Neural progenitor cell (in vitro differentiated cells): Measurements from ENCODE around the gene IP6K1. TPM values are rescaled to one million over a fixed set of nuclear protein-coding genes. Genes with fewer than 3 reads are reported as not detected.

Experiments used
- DNase-seq: peaks from one replicate; pipeline ENCODE4 v3.0.0-alpha.2; 2016; ENCODE audit warnings: low spot score
- H2AFZ ChIP-seq: fragments of 200-600 bp; sonication (generic); replicated peaks from 2 replicates; pipeline ENCODE4 v1.6.1; 2016; ENCODE audit warnings: antibody characterized with exemption
- H3F3A ChIP-seq: fragments of 200-600 bp; sonication (generic); 2 replicates; pipeline ENCODE4 v1.6.1; 2016; ENCODE audit warnings: antibody characterized with exemption, low read depth
- H3K27ac ChIP-seq: fragments of 200-600 bp; sonication (generic); 2 replicates; pipeline ENCODE4 v1.5.1; 2016; ENCODE audit warnings: mild to moderate bottlenecking
- H3K27me3 ChIP-seq: fragments of 200-600 bp; sonication (generic); 2 replicates; pipeline ENCODE4 v1.6.1; 2016; ENCODE audit warnings: mild to moderate bottlenecking, moderate library complexity
- H3K36me3 ChIP-seq: fragments of 200-600 bp; sonication (generic); 2 replicates; pipeline ENCODE4 v1.5.1; 2016
- H3K4me1 ChIP-seq: fragments of 200-600 bp; sonication (generic); 2 replicates; pipeline ENCODE4 v1.6.1; 2016; ENCODE audit warnings: mixed run types
- H3K4me2 ChIP-seq: fragments of 200-600 bp; sonication (generic); 2 replicates; pipeline ENCODE4 v1.6.1; 2016
- H3K4me3 ChIP-seq: fragments of 200-600 bp; sonication (generic); 2 replicates; pipeline ENCODE4 v1.5.1; 2016
- H3K79me2 ChIP-seq: fragments of 200-600 bp; sonication (generic); 2 replicates; pipeline ENCODE4 v1.6.1; 2016; ENCODE audit warnings: low read depth
- H3K9ac ChIP-seq: fragments of 200-600 bp; sonication (generic); 2 replicates; pipeline ENCODE4 v1.6.1; 2016
- H3K9me3 ChIP-seq: fragments of 200-600 bp; sonication (generic); 2 replicates; pipeline ENCODE4 v1.5.1; 2016; ENCODE audit warnings: low read depth
- H4K20me1 ChIP-seq: fragments of 200-600 bp; sonication (generic); 2 replicates; pipeline ENCODE4 v1.6.1; 2016; ENCODE audit warnings: low read depth
- H3K27ac Mint-ChIP-seq: 3 replicates; pipeline ENCODE4 v1.8.0; 2021; ENCODE audit warnings: mixed read lengths
- H3K27me3 Mint-ChIP-seq: 2 replicates; pipeline ENCODE4 v1.8.0; 2022; ENCODE audit warnings: low read depth, mild to moderate bottlenecking, inconsistent platforms, moderate library complexity, mixed read lengths; ENCODE audit not compliant: insufficient read depth
- H3K36me3 Mint-ChIP-seq: 3 replicates; pipeline ENCODE4 v1.8.0; 2021; ENCODE audit warnings: mixed read lengths
- H3K4me1 Mint-ChIP-seq: 3 replicates; pipeline ENCODE4 v1.8.0; 2021; ENCODE audit warnings: mixed read lengths
- H3K4me3 Mint-ChIP-seq: 3 replicates; pipeline ENCODE4 v1.8.0; 2021; ENCODE audit warnings: mild to moderate bottlenecking, moderate library complexity, mixed read lengths
- H3K9me3 Mint-ChIP-seq: 3 replicates; pipeline ENCODE4 v1.8.0; 2020; ENCODE audit warnings: mixed read lengths
- EZH2 ChIP-seq: fragments of 200-600 bp; sonication (generic); IDR thresholded peaks from 2 replicates; pipeline ENCODE4 v1.6.1; 2017; ENCODE audit warnings: antibody characterized with exemption, mild to moderate bottlenecking, moderate library complexity
- EZH2phosphoT487 ChIP-seq: fragments of 200-600 bp; sonication (generic); IDR thresholded peaks from 2 replicates; pipeline ENCODE4 v1.6.1; 2017; ENCODE audit warnings: antibody characterized with exemption
- total RNA-seq: library from RNA; depleted of rRNA; stranded (reverse); fragments of >200 nt; gene quantifications from 2 replicates; pipeline ENCODE4 v1.2.3, GENCODE V29; 2015; ENCODE audit warnings: low replicate concordance
- TF ChIP-seq, protein P1 (sequence below): fragments of 200-600 bp; sonication (generic); IDR thresholded peaks from 2 replicates; pipeline ENCODE4 v1.5.1; 2017; ENCODE audit warnings: antibody characterized with exemption, mild to moderate bottlenecking

Gene IP6K1
- total RNA-seq, 1 donor from 2014 or later, result 26.3 TPM

DNA sequence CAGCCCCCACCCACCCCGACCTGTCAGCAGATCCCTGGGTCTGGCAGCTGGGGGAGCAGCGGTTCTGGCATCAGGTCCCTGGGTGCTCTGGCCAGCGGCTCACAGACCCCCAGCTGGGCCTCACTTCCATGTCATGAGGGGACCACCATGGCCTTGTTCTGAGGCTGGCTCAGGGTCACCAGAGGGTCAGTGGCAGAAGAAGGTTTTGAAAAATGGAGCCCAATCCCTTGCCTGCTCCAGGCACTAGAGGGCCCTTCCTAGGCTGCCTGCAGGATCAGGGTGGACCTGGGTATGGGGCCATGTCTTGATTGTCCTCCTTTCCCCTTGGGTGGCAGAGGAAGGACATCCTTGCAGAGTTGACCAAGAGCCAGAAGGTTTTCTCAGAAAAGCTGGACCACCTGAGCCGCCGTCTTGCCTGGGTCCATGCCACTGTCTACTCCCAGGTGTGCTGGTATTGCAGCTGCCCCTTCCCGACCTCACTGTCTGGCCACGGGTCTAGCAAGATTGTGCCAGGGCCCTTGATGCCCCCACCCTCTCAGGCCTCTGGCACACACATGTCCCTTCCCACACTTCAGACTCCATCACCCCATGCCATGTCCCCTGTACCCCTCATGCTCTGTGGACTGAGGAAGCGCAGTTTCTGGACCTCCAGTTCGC, 79.8 kb downstream of the IP6K1 start:
- H3K4me1 Mint-ChIP-seq, result no peaks in the 10 kb centered on the region
- H3K4me2 ChIP-seq, result no peak overlapping the region
- H3K9me3 ChIP-seq, result no peaks in the 10 kb centered on the region
- H3K36me3 ChIP-seq, result no peaks in the 10 kb centered on the region
- H3K27ac ChIP-seq, result no peak overlapping the region
- H3F3A ChIP-seq, result no peaks in the 10 kb centered on the region
- H3K4me1 ChIP-seq, result no peaks in the 10 kb centered on the region
- no peaks in the 10 kb centered on the region for H3K9me3 Mint-ChIP-seq
- H3K4me3 Mint-ChIP-seq, result no peak overlapping the region
- peaks cover 2% of the 10 kb centered on the region for H3K36me3 Mint-ChIP-seq
- H3K79me2 ChIP-seq, result no peaks in the 10 kb centered on the region
- H2AFZ ChIP-seq, result no peak overlapping the region
- no peaks in the 10 kb centered on the region for H3K27me3 ChIP-seq
- DNase-seq, result no peak
- no peaks in the 10 kb centered on the region for H4K20me1 ChIP-seq
- TF ChIP-seq, protein P1, sequence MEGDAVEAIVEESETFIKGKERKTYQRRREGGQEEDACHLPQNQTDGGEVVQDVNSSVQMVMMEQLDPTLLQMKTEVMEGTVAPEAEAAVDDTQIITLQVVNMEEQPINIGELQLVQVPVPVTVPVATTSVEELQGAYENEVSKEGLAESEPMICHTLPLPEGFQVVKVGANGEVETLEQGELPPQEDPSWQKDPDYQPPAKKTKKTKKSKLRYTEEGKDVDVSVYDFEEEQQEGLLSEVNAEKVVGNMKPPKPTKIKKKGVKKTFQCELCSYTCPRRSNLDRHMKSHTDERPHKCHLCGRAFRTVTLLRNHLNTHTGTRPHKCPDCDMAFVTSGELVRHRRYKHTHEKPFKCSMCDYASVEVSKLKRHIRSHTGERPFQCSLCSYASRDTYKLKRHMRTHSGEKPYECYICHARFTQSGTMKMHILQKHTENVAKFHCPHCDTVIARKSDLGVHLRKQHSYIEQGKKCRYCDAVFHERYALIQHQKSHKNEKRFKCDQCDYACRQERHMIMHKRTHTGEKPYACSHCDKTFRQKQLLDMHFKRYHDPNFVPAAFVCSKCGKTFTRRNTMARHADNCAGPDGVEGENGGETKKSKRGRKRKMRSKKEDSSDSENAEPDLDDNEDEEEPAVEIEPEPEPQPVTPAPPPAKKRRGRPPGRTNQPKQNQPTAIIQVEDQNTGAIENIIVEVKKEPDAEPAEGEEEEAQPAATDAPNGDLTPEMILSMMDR, result no peak
- TF ChIP-seq EZH2 (no peak), EZH2phosphoT487 (no peak)
- H3K27ac Mint-ChIP-seq, result no peak overlapping the region
- no peak overlapping the region for H3K9ac ChIP-seq
- no peak overlapping the region for H3K4me3 ChIP-seq
- no peaks in the 10 kb centered on the region for H3K27me3 Mint-ChIP-seq

DNA sequence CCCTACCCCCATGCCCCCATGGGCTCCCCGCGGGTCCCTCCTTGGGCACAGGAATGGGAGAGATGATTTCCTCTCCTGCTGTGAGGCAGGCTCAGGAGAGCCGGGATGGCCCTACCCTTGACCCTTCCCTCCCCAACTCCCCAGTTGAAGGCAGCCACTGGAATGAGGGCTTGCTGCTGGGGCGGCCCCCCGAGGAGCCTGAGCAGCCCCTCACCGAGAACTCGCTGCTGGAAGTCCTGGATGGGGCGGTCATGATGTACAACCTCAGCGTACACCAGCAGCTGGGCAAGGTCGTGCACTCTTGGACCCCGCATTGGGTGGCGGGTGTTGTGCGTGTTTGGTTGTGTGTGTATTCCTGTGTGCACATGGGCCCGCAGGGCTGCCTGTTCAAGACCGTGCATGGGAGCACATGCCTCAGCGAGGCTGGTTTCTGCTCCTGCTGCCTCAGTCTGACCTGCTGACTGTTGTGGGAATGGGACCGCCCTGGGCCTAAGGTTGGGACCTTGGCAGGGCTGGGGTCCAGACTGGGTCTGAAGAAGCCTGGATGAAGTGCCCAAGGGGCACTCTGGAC, 80.9 kb downstream of the IP6K1 start:
- Histone ChIP-seq H3F3A (no peaks in the 10 kb centered on the region), H3K36me3 (no peaks in the 10 kb centered on the region), H3K9ac (no peak overlapping the region), H3K9me3 (no peaks in the 10 kb centered on the region), H3K4me3 (no peak overlapping the region), H2AFZ (no peak overlapping the region), H4K20me1 (no peaks in the 10 kb centered on the region), H3K4me1 (no peaks in the 10 kb centered on the region), H3K79me2 (no peaks in the 10 kb centered on the region), H3K4me2 (no peak overlapping the region), H3K27me3 (no peaks in the 10 kb centered on the region), H3K27ac (no peak overlapping the region)
- peaks cover 2% of the 10 kb centered on the region for H3K36me3 Mint-ChIP-seq
- H3K4me1 Mint-ChIP-seq, result no peaks in the 10 kb centered on the region
- no peaks in the 10 kb centered on the region for H3K9me3 Mint-ChIP-seq
- DNase-seq, result no peak
- no peak for TF ChIP-seq EZH2
- TF ChIP-seq, protein P1, result no peak
- TF ChIP-seq EZH2phosphoT487, result no peak
- H3K27me3 Mint-ChIP-seq, result peaks cover 2% of the 10 kb centered on the region
- no peak overlapping the region for H3K27ac Mint-ChIP-seq
- no peak overlapping the region for H3K4me3 Mint-ChIP-seq

DNA sequence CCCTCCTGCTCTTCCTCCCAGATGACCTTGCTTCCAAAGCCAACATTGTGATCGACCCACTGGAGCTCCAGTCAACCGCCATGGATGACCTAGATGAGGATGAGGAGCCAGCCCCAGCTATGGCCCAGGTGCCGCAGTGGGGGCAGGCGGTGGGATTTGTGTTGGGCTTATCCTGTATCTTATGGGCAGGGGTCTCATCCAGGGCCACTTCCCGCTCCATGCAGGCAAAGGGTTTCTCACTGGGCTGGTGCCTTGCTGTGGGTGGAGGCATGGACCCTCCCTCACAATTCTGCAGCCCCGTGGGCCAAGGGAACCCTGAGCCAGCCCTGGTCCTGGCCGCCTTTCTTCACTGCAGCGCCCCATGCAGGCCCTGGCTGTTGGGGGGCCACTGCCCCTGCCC, 81.7 kb downstream of the IP6K1 start:
- Mint-ChIP-seq H3K9me3 (no peaks in the 10 kb centered on the region), H3K4me1 (no peaks in the 10 kb centered on the region)
- H2AFZ ChIP-seq, result no peak overlapping the region

More for the DNA sequence above, 81.7 kb downstream of the IP6K1 start:
- Histone ChIP-seq H3K9ac (no peak overlapping the region), H3K27me3 (no peaks in the 10 kb centered on the region), H4K20me1 (no peaks in the 10 kb centered on the region), H3F3A (no peaks in the 10 kb centered on the region), H3K9me3 (no peaks in the 10 kb centered on the region), H3K4me2 (no peak overlapping the region), H3K4me3 (no peak overlapping the region), H3K27ac (no peak overlapping the region), H3K79me2 (no peaks in the 10 kb centered on the region), H3K4me1 (no peaks in the 10 kb centered on the region), H3K36me3 (no peaks in the 10 kb centered on the region)
- Mint-ChIP-seq H3K27ac (no peak overlapping the region), H3K36me3 (peaks cover 2% of the 10 kb centered on the region), H3K4me3 (no peak overlapping the region), H3K27me3 (peaks cover 2% of the 10 kb centered on the region)
- TF ChIP-seq EZH2phosphoT487 (no peak), EZH2 (no peak)
- TF ChIP-seq, protein P1, result no peak
- no peak for DNase-seq
